MM.1S (cell line): ENCODE results near the gene SHC3.

Experiments used
- CTCF ChIP-seq: fragments of 300-600 bp; sonication (generic); IDR thresholded peaks from 2 replicates; pipeline ENCODE4 v1.5.1; 2016; ENCODE audit warnings: antibody characterized with exemption, low read length, mixed read lengths
- EZH2 ChIP-seq: fragments of 300-600 bp; sonication (generic); optimal IDR thresholded peaks from 2 replicates; pipeline ENCODE3; 2017; ENCODE audit warnings: low read depth, mild to moderate bottlenecking, antibody characterized with exemption, low read length, mixed read lengths

GRCh38 chr9:89048616-89049015 is 130.0 kb downstream of the SHC3 start:
- TF ChIP-seq CTCF (no peak), EZH2 (no peak)
